ENCODE data around the gene AGFG2.
"Not testable (repeated sequence)": the region's sequence is repeated elsewhere in the genome, so short reads cannot be mapped to it uniquely, and the experiment has no call there.

The AGFG2 gene

GRCh38 chr7:100521076-100521475 lies 17.9 kb upstream of the AGFG2 start:
- DNase-seq (ENCODE audit: low read depth) = no peak

GRCh38 chr7:100521909-100522593 lies 17.0 kb upstream of the AGFG2 start:
- DNase-seq (ENCODE audit: low read depth) = not testable (repeated sequence)

- not testable (repeated sequence) for DNase-seq (ENCODE audit: low read depth)
These were observed 15.8 kb upstream of the AGFG2 start for GRCh38 chr7:100523192-100523591.

- not testable (repeated sequence) for DNase-seq (ENCODE audit: low read depth)
These were observed 10.7 kb upstream of the AGFG2 start for GRCh38 chr7:100528108-100528866.

GRCh38 chr7:100532165-100533022 lies 6.6 kb upstream of the AGFG2 start:
- no peak for DNase-seq (ENCODE audit: low read depth)

GRCh38 chr7:100535982-100536381 lies 3.0 kb upstream of the AGFG2 start:
- not testable (repeated sequence) for DNase-seq (ENCODE audit: low read depth)

GRCh38 chr7:100536695-100537094 lies 2.3 kb upstream of the AGFG2 start:
- not testable (repeated sequence) for DNase-seq (ENCODE audit: low read depth)

GRCh38 chr7:100538348-100538653 lies 702 bp upstream of the AGFG2 start:
- DNase-seq (ENCODE audit: low read depth) = no peak

GRCh38 chr7:100539436-100540006 lies 518 bp downstream of the AGFG2 start:
- no peak for DNase-seq (ENCODE audit: low read depth)

GRCh38 chr7:100540073-100540723 lies 1.2 kb downstream of the AGFG2 start:
- DNase-seq (ENCODE audit: low read depth) = no peak

- DNase-seq (ENCODE audit: low read depth) = not testable (repeated sequence)
These were observed 2.3 kb downstream of the AGFG2 start for GRCh38 chr7:100541309-100541708.

- no peak for DNase-seq (ENCODE audit: low read depth)
These were observed 4.6 kb downstream of the AGFG2 start for GRCh38 chr7:100543586-100543985.

GRCh38 chr7:100544386-100544785 lies 5.4 kb downstream of the AGFG2 start:
- no peak for DNase-seq (ENCODE audit: low read depth)

- no peak for DNase-seq (ENCODE audit: low read depth)
These were observed 6.0 kb downstream of the AGFG2 start for GRCh38 chr7:100544967-100545359.

- DNase-seq (ENCODE audit: low read depth) = no peak
These were observed 6.5 kb downstream of the AGFG2 start for GRCh38 chr7:100545360-100546128.

GRCh38 chr7:100546129-100546925 lies 7.3 kb downstream of the AGFG2 start:
- no peak for DNase-seq (ENCODE audit: low read depth)

- DNase-seq (ENCODE audit: low read depth) = no peak
These were observed 8.2 kb downstream of the AGFG2 start for GRCh38 chr7:100546926-100547800.

GRCh38 chr7:100547872-100548271 lies 8.9 kb downstream of the AGFG2 start:
- no peak for DNase-seq (ENCODE audit: low read depth)

- DNase-seq (ENCODE audit: low read depth) = not testable (repeated sequence)
These were observed 9.4 kb downstream of the AGFG2 start for GRCh38 chr7:100548446-100548845.

All from stimulated activated CD8-positive, alpha-beta memory T cell treated with anti-CD3 and anti-CD28 coated beads, Interleukin-12 subunit alpha, Interleukin-12 subunit beta, amount 100 ng/mL, for 1 hour (primary cell).